Measurements from ENCODE around the gene CRTAC1. TPM values are rescaled to one million over a fixed set of nuclear protein-coding genes. Genes with fewer than 3 reads are reported as not detected.

The CRTAC1 gene
- polyA plus RNA-seq, 2 of the 4 experiments (the other 2 are of a cell fraction): 0.32 to 0.39 TPM

- TF ChIP-seq CHD4 (IDR thresholded peaks at IDR 0.05; ENCODE audit: borderline replicate concordance) (no peak), CHD2 (IDR thresholded peaks at IDR 0.05; ENCODE audit: low read length, partially characterized antibody) (no peak)
These were observed 102.8 kb downstream of the CRTAC1 start (continued) for GRCh38 chr10:97927622-97928021.

DNA sequence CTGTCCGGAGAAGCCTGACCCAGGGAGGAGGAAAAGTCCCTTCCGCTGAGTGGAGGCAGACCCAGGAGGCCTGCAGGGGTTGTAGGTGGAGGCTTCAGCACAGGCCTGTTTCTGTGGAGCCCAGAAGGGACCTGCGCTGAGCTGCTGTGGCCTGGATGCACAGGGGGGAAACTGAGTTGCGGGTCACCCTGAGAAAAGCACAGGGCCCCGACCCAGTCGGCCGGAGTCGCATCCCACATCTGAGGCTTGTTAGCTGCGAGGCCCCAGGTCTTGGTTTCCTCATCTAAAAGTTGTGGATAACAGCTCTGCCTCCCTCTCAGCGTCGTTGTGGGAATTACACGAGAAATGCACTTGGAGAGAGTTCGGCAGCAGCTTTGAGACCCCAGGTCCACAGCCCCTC is 104.4 kb downstream of the CRTAC1 start:
- Histone ChIP-seq H3K4me1 (no peaks in the 10 kb centered on the region), H3K27ac (no peak overlapping the region), H3K4me2 (no peak overlapping the region), H3K9me3 (no peaks in the 10 kb centered on the region), H3K4me3 (no peak overlapping the region)
- no peak for FAIRE-seq
- CTCF ChIA-PET: interaction anchor here (1.1 to 4.2 kb wide), 4 partner anchors 11 to 134 kb away, joined by 3 to 23 read pairs (median 4); no protein-coding TSS in a partner anchor
- ATAC-seq: no peak
- DNase-seq (ENCODE audit: low read depth in 1 of 2, low spot score in 1 of 2): no peak
- POLR2A ChIA-PET: no interaction called here
- TF ChIP-seq HEYL (CRISPR knock-in tag; IDR thresholded peaks at IDR 0.05): no peak
- no peak for TF ChIP-seq NFE2L2 (conservative IDR thresholded peaks at IDR 0.05; ENCODE audit: low read length)
- TF ChIP-seq SREBF2 (IDR thresholded peaks at IDR 0.05): no peak
- no peak for TF ChIP-seq ZC3H11A (IDR thresholded peaks at IDR 0.05)
- TF ChIP-seq TP53 (CRISPR knock-in tag; IDR thresholded peaks at IDR 0.05): no peak
- TF ChIP-seq USF2 (IDR thresholded peaks at IDR 0.05): no peak
- TF ChIP-seq CBX2 (IDR thresholded peaks at IDR 0.05; ENCODE audit: borderline replicate concordance, low read depth): no peak
- TF ChIP-seq ZFP36 (IDR thresholded peaks at IDR 0.05; ENCODE audit: borderline replicate concordance, partially characterized antibody): no peak
- TF ChIP-seq, protein P1, sequence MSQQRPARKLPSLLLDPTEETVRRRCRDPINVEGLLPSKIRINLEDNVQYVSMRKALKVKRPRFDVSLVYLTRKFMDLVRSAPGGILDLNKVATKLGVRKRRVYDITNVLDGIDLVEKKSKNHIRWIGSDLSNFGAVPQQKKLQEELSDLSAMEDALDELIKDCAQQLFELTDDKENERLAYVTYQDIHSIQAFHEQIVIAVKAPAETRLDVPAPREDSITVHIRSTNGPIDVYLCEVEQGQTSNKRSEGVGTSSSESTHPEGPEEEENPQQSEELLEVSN (IDR thresholded peaks at IDR 0.05; ENCODE audit: borderline replicate concordance, low read depth): no peak
- TF ChIP-seq HOXB5 (CRISPR knock-in tag; IDR thresholded peaks at IDR 0.05): no peak
- TF ChIP-seq GATA3 (IDR thresholded peaks at IDR 0.05; ENCODE audit: borderline replicate concordance): no peak
- TF ChIP-seq, protein P2, sequence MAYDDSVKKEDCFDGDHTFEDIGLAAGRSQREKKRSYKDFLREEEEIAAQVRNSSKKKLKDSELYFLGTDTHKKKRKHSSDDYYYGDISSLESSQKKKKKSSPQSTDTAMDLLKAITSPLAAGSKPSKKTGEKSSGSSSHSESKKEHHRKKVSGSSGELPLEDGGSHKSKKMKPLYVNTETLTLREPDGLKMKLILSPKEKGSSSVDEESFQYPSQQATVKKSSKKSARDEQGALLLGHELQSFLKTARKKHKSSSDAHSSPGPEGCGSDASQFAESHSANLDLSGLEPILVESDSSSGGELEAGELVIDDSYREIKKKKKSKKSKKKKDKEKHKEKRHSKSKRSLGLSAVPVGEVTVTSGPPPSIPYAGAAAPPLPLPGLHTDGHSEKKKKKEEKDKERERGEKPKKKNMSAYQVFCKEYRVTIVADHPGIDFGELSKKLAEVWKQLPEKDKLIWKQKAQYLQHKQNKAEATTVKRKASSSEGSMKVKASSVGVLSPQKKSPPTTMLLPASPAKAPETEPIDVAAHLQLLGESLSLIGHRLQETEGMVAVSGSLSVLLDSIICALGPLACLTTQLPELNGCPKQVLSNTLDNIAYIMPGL (CRISPR knock-in tag; IDR thresholded peaks at IDR 0.05; ENCODE audit: borderline replicate concordance): no peak
- no peak for TF ChIP-seq RAD21 (conservative IDR thresholded peaks at IDR 0.05 in 1 of 2, IDR thresholded peaks at IDR 0.05 in 1 of 2)
- no peak for TF ChIP-seq RNF2 (IDR thresholded peaks at IDR 0.05; ENCODE audit: borderline replicate concordance, low read depth)
- no peak for TF ChIP-seq TFCP2L1 (CRISPR knock-in tag; IDR thresholded peaks at IDR 0.05)
- no peak for TF ChIP-seq MAX (IDR thresholded peaks at IDR 0.05)
- no peak for TF ChIP-seq HOXA7 (CRISPR knock-in tag; IDR thresholded peaks at IDR 0.05)
- no peak for TF ChIP-seq KDM1A (IDR thresholded peaks at IDR 0.05; ENCODE audit: low read depth)
- no peak for TF ChIP-seq EHF (CRISPR knock-in tag; IDR thresholded peaks at IDR 0.05)
- WGBS (ENCODE audit: missing lambda C conversion rate): 69% methylated on average over 13 of the region's 13 CpGs

DNA sequence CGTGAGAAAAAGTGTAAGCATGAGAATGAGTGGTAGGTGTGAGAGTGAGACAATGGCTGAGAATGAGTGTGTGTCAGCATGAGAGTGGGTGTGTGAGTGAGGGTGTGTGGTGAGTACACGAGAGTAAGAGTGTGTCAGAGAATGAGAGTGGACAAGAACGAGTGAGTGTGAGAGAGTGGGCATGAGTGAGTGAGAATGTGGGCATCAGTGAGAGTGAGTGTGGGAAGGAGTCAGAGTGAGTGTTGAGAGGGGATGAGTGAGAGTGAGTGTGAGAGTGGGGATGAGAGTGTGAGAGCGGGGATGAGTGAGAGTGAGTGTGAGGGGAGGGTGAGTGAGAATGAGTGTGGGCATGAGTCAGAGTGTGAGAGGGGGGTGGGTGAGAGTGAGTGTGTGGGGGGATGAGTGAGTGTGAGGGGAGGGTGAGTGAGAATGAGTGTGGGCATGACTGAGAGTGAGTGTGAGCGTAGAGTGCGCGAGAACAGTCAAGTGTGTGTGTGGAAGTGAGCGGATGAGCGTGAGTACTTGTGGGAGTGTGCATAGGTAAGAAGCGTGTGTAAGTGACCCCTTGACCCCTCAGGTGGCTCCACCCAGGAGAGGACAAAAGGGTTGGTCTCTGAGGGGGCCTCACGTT is 105.0 kb downstream of the CRTAC1 start:
- ChIA-PET POLR2A (no interaction called here), CTCF (interaction anchor here (1.1 to 24.4 kb wide), 4 partner anchors 10 to 133 kb away, joined by 3 to 660 read pairs (median 14); partner anchors contain the start of gene CRTAC1)
- no peak for TF ChIP-seq KDM1A (IDR thresholded peaks at IDR 0.05; ENCODE audit: low read depth)
- TF ChIP-seq NPAS2 (CRISPR knock-in tag; IDR thresholded peaks at IDR 0.05; ENCODE audit: borderline replicate concordance): no peak
- TF ChIP-seq EHF (CRISPR knock-in tag; IDR thresholded peaks at IDR 0.05): no peak
- H3K4me3 ChIP-seq: no peak overlapping the region
- no peak for DNase-seq (ENCODE audit: low read depth in 1 of 2, low spot score in 1 of 2)
- H3K27ac ChIP-seq: no peak overlapping the region
- WGBS (ENCODE audit: missing lambda C conversion rate): 46% methylated on average over 11 of the region's 11 CpGs
- no peak for ATAC-seq
- no peak overlapping the region for H3K4me2 ChIP-seq
- H3K4me1 ChIP-seq: no peaks in the 10 kb centered on the region
- H3K9me3 ChIP-seq: no peaks in the 10 kb centered on the region
- no peak for FAIRE-seq

Measured in A549 (cell line).